Suprapubic skin (tissue), 4 donors: Measurements from ENCODE around the gene SRBD1. TPM values are rescaled to one million over a fixed set of nuclear protein-coding genes. Genes with fewer than 3 reads are reported as not detected.

Experiments
- DNase-seq, 2 donors: peaks; one replicate each; pipeline ENCODE4 v3.0.0-alpha.2; 2019; ENCODE audit warnings: low spot score in 2 of 2
- H3K27ac ChIP-seq: fragments of 200-600 bp; sonication (generic); one replicate; pipeline ENCODE4 v1.5.1; 2019
- H3K27me3 ChIP-seq: fragments of 200-600 bp; sonication (generic); one replicate; pipeline ENCODE4 v1.5.1; 2019
- H3K36me3 ChIP-seq: fragments of 200-600 bp; sonication (generic); one replicate; pipeline ENCODE4 v1.5.1; 2019
- H3K4me1 ChIP-seq: fragments of 200-600 bp; sonication (generic); one replicate; pipeline ENCODE4 v1.5.1; 2019
- H3K4me3 ChIP-seq: fragments of 200-600 bp; sonication (generic); one replicate; pipeline ENCODE4 v1.5.1; 2019; ENCODE audit warnings: mild to moderate bottlenecking
- H3K9me3 ChIP-seq: fragments of 200-600 bp; sonication (generic); one replicate; pipeline ENCODE4 v1.5.1; 2019
- EP300 ChIP-seq: sonication (generic); formaldehyde crosslinking; IDR thresholded peaks from one replicate; pipeline ENCODE4 v1.6.1; 2017; ENCODE audit warnings: antibody characterized with exemption
- POLR2A ChIP-seq, 2 donors: fragments of 450-650 bp; IDR thresholded peaks; one replicate each; pipeline ENCODE4 v1.6.1; 2017; ENCODE audit warnings: antibody characterized with exemption in 2 of 2, mild to moderate bottlenecking in 2 of 2, moderate library complexity in 2 of 2
- POLR2AphosphoS5 ChIP-seq, 3 donors: sonication (generic); formaldehyde crosslinking; IDR thresholded peaks; one replicate each; pipeline ENCODE4 v1.6.1; 2017; ENCODE audit warnings: antibody characterized with exemption in 3 of 3
- WGBS: methylation state at CpG from one replicate; pipeline ENCODE4 v1.1.5; 2018; 5-methylcytosine and 5-hydroxymethylcytosine counted together
- total RNA-seq, 4 donors: library from RNA; depleted of rRNA; stranded (reverse); fragments of >200 nt; gene quantifications; one replicate each; pipeline ENCODE4 v1.1.0, GENCODE V29; 2016
- TF ChIP-seq, protein P1 (sequence below), 2 donors: fragments of 200-600 bp in 1 of 2; fragments of 450-650 bp in 1 of 2; sonication (generic) in 1 of 2; IDR thresholded peaks; one replicate each; pipeline ENCODE4 v1.5.1; 2016 to 2019; ENCODE audit warnings: antibody characterized with exemption in 2 of 2, mild to moderate bottlenecking in 1 of 2, moderate library complexity in 1 of 2

The SRBD1 gene
- total RNA-seq, 4 donors from 2014 or later, result 6.1 to 9.6 (median 7.2) TPM

DNA sequence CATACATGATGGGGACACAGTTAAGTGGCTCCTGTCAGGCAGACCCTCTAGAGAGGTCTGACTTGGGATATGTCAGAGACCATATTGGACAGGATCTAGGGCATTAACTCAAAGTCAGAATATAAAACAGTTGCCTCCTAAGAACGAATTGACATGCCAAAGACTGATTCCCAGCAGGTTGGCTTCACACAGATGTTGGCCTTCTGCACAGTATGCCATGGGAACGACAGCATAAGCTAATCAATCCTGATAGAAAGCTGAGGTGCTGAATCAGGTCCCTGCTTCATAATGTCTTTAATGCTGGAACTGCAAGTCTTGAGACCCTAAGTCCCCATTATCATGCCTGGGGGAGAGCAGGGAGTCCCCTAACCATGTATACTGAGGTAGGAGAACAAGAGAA is 165.1 kb downstream of the SRBD1 start:
- no peak overlapping the region for H3K27ac ChIP-seq
- WGBS, result 92% methylated on average over 2 of the region's 2 CpGs
- no peaks in the 10 kb centered on the region for H3K36me3 ChIP-seq
- no peak for TF ChIP-seq POLR2AphosphoS5 (IDR thresholded peaks at IDR 0.05)
- TF ChIP-seq, protein P1, sequence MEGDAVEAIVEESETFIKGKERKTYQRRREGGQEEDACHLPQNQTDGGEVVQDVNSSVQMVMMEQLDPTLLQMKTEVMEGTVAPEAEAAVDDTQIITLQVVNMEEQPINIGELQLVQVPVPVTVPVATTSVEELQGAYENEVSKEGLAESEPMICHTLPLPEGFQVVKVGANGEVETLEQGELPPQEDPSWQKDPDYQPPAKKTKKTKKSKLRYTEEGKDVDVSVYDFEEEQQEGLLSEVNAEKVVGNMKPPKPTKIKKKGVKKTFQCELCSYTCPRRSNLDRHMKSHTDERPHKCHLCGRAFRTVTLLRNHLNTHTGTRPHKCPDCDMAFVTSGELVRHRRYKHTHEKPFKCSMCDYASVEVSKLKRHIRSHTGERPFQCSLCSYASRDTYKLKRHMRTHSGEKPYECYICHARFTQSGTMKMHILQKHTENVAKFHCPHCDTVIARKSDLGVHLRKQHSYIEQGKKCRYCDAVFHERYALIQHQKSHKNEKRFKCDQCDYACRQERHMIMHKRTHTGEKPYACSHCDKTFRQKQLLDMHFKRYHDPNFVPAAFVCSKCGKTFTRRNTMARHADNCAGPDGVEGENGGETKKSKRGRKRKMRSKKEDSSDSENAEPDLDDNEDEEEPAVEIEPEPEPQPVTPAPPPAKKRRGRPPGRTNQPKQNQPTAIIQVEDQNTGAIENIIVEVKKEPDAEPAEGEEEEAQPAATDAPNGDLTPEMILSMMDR (IDR thresholded peaks at IDR 0.05), result no peak
- no peak for TF ChIP-seq POLR2A (IDR thresholded peaks at IDR 0.05)
- TF ChIP-seq EP300, result no peak
- DNase-seq, result no peak
- H3K27me3 ChIP-seq, result no peaks in the 10 kb centered on the region
- H3K9me3 ChIP-seq, result no peaks in the 10 kb centered on the region
- H3K4me3 ChIP-seq, result no peak overlapping the region
- H3K4me1 ChIP-seq, result no peaks in the 10 kb centered on the region

DNA sequence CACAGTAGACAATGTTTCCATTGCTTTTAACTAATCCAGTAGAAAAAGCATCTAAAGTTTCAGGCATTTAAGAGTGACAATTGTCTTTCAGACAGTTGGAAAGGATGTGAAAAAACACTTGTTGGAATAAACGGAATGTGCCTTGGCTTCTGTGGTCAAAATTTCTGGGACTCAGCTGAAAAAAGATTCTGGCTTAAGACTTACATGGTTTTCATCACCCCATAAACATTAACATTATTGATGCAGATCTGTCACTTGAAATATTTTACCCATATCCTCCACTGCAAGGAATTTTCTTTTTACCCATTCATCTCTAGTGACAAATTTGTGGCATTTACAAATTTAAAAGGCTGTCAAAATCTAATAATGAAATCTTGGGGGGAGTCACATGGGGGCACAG is 166.0 kb downstream of the SRBD1 start:
- H3K4me1 ChIP-seq, result no peaks in the 10 kb centered on the region
- 65% methylated on average over 1 of the region's 1 CpG for WGBS
- no peak for DNase-seq
- no peak overlapping the region for H3K4me3 ChIP-seq
- H3K27ac ChIP-seq, result no peak overlapping the region
- no peak for TF ChIP-seq POLR2A (IDR thresholded peaks at IDR 0.05)
- no peak for TF ChIP-seq POLR2AphosphoS5 (IDR thresholded peaks at IDR 0.05)
- TF ChIP-seq EP300, result no peak
- TF ChIP-seq, protein P1 (IDR thresholded peaks at IDR 0.05), result no peak
- no peaks in the 10 kb centered on the region for H3K9me3 ChIP-seq
- no peaks in the 10 kb centered on the region for H3K36me3 ChIP-seq
- H3K27me3 ChIP-seq, result no peaks in the 10 kb centered on the region

DNA sequence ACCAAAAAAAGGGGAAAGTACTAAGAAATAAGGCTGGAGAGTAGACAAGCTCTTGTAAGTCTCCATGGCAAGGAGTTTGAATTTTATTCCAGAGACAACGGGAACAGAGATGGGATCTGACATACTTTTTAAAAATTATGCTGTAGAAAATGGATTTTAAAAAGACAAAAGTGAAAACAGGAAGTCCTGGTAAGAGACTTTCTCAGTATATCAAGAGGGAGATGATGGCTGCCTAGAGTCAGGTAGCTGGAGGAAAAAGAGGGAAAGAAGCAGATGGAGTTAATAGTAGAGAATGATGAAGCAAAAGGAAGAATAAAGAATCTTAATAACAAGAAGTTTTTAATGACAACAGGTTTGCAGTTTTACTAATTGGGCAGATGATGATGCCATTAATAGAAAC is 168.1 kb downstream of the SRBD1 start:
- H3K27me3 ChIP-seq, result no peaks in the 10 kb centered on the region
- no peak for DNase-seq
- no peaks in the 10 kb centered on the region for H3K4me1 ChIP-seq
- no peaks in the 10 kb centered on the region for H3K36me3 ChIP-seq
- whole genome bisulfite sequencing, result 88% methylated on average over 1 of the region's 1 CpG
- TF ChIP-seq POLR2A (IDR thresholded peaks at IDR 0.05), result no peak
- no peak for TF ChIP-seq EP300
- TF ChIP-seq, protein P1 (IDR thresholded peaks at IDR 0.05), result no peak
- TF ChIP-seq POLR2AphosphoS5 (IDR thresholded peaks at IDR 0.05), result no peak
- H3K9me3 ChIP-seq, result no peaks in the 10 kb centered on the region
- no peak overlapping the region for H3K27ac ChIP-seq
- no peak overlapping the region for H3K4me3 ChIP-seq

DNA sequence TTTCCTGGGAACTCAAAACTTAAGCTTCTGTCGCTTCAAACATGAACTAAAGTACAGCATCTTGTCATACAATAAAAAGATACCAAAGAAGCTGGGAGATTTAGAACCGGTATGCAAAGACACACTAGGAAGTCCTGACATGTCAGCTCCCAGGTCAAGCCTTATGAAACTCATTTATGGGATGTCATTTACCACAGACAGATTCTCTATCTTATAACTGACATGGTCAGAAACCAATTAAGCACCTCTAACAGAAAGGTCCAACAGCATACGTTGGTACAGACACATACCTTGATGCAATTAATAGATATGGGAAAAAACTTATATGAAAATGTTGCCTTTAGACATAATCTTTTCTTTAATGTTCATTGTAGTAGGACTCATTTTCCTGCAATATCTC is 169.0 kb downstream of the SRBD1 start:
- no peak for DNase-seq
- Histone ChIP-seq H3K27ac (no peak overlapping the region), H3K4me1 (no peaks in the 10 kb centered on the region), H3K9me3 (no peaks in the 10 kb centered on the region), H3K27me3 (no peaks in the 10 kb centered on the region), H3K36me3 (no peaks in the 10 kb centered on the region), H3K4me3 (no peak overlapping the region)
- 96% methylated on average over 3 of the region's 3 CpGs for WGBS
- no peak for TF ChIP-seq POLR2AphosphoS5 (IDR thresholded peaks at IDR 0.05)
- TF ChIP-seq, protein P1 (IDR thresholded peaks at IDR 0.05), result no peak
- no peak for TF ChIP-seq POLR2A (IDR thresholded peaks at IDR 0.05)
- no peak for TF ChIP-seq EP300

DNA sequence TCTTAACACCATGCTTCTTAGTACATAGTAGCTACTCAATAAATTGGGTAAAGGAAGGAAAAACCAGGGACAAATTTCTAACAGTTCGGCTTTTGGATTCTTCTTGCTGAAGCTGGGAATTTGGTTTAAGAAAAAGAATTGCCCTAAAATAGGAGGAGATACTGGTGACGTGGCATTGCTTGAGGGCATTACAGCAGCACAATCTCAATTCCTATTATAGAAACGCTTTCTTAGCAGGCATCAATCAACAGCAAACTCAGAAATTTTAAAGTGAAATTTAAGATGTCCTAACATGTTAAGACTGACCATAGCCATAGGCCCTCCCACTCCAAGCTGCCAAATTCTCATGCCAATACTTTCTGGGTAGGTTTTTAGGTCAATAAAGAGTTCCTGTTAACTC is 169.5 kb downstream of the SRBD1 start:
- DNase-seq, result no peak
- Histone ChIP-seq H3K9me3 (no peaks in the 10 kb centered on the region), H3K4me3 (no peak overlapping the region), H3K27me3 (no peaks in the 10 kb centered on the region), H3K4me1 (no peaks in the 10 kb centered on the region), H3K27ac (no peak overlapping the region), H3K36me3 (no peaks in the 10 kb centered on the region)
- TF ChIP-seq EP300, result no peak
- no peak for TF ChIP-seq POLR2AphosphoS5 (IDR thresholded peaks at IDR 0.05)
- TF ChIP-seq POLR2A (IDR thresholded peaks at IDR 0.05), result no peak
- TF ChIP-seq, protein P1 (IDR thresholded peaks at IDR 0.05), result no peak
- WGBS, result 87% methylated on average over 3 of the region's 3 CpGs
